ENCODE data around the gene HAND1.

DNA sequence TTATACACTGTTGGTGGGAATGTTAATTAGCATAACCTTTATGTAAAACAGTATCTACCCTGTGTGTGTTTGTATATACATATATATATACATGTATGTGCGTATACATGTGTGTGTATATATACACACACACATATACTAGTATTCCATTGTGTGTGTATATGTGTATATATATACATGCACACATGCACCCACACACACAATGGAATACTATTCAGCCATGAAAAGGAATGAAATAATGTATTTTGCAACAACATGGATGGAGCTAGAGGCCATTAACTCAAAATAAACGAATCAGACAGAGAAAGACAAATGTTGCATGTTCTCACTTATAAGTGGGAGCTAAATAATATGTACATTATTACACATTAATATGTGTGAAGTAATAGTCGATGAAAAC lies 49.8 kb downstream of the HAND1 start:
- TF ChIP-seq CTCF (conservative IDR thresholded peaks at IDR 0.05; ENCODE audit: low read length), result no peak
- TF ChIP-seq EZH2phosphoT487 (IDR thresholded peaks at IDR 0.05; ENCODE audit: borderline replicate concordance), result no peak
